ENCODE measurements around the gene LRRC73.

- TF ChIP-seq CTCF (IDR thresholded peaks at IDR 0.05; ENCODE audit: control extremely low read depth in 1 of 3, insufficient read depth in 1 of 3, low read depth in 1 of 3, low read length in 3 of 3): no peak
- TF ChIP-seq POLR2A (IDR thresholded peaks at IDR 0.05; ENCODE audit: control extremely low read depth in 1 of 2, low read depth in 2 of 2, low read length in 2 of 2): no peak
- TF ChIP-seq, protein P1, sequence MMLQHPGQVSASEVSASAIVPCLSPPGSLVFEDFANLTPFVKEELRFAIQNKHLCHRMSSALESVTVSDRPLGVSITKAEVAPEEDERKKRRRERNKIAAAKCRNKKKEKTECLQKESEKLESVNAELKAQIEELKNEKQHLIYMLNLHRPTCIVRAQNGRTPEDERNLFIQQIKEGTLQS (IDR thresholded peaks at IDR 0.05; ENCODE audit: insufficient read depth, low read depth, low read length): no peak
- no peak for TF ChIP-seq SIN3A (conservative IDR thresholded peaks at IDR 0.05 in 1 of 2, IDR thresholded peaks at IDR 0.05 in 1 of 2; ENCODE audit: low read depth in 1 of 2, low read length in 2 of 2)
- TF ChIP-seq SRF (IDR thresholded peaks at IDR 0.05; ENCODE audit: low read depth, low read length): no peak
- TF ChIP-seq, protein P2, sequence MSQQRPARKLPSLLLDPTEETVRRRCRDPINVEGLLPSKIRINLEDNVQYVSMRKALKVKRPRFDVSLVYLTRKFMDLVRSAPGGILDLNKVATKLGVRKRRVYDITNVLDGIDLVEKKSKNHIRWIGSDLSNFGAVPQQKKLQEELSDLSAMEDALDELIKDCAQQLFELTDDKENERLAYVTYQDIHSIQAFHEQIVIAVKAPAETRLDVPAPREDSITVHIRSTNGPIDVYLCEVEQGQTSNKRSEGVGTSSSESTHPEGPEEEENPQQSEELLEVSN (IDR thresholded peaks at IDR 0.05): no peak
- no peak for TF ChIP-seq KDM1A (IDR thresholded peaks at IDR 0.05; ENCODE audit: borderline replicate concordance, low read length)
- TF ChIP-seq POLR2AphosphoS5 (IDR thresholded peaks at IDR 0.05; ENCODE audit: low read depth, low read length): no peak
- no peak for TF ChIP-seq EZH2 (IDR thresholded peaks at IDR 0.05; ENCODE audit: low read depth, low read length, severe bottlenecking)
- TF ChIP-seq BRCA1 (IDR thresholded peaks at IDR 0.05; ENCODE audit: low read depth, low read length): no peak
- no peak for TF ChIP-seq ASH2L (IDR thresholded peaks at IDR 0.05; ENCODE audit: low read length)
These were observed 19.6 kb downstream of the LRRC73 start for GRCh38 chr6:43490523-43490939.
